ENCODE measurements around the gene LONP1. TPM values are rescaled to one million over a fixed set of nuclear protein-coding genes. Genes with fewer than 3 reads are reported as not detected.

The LONP1 gene
- total RNA-seq, 1 experiment from 2014 or later, result 65.1 TPM

GRCh38 chr19:5679289-5680083 lies 40.5 kb downstream of the LONP1 start:
- no peak for DNase-seq (ENCODE audit: low read depth)

GRCh38 chr19:5678071-5678718 lies 41.8 kb downstream of the LONP1 start:
- no peak for DNase-seq (ENCODE audit: low read depth)

DNA sequence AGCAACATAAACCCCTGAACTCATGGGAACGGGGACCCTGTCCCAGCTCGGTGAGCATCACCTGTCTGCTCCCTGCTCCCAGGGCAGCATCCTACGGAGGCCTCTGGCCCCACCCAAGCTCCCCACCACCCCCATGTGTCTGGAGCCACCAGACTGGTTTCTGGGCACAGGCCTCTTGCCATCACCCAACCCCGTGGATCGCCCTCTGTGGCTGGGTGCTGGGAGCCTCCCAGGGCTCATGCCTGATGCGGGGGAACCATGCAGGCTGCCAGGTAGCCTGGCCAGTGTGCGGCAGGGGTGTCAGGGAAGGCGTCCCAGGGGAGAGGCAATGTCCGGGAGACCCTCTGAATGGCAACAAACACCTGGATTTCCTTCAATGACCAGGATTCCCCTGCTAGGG lies 42.4 kb downstream of the LONP1 start:
- DNase-seq (ENCODE audit: low read depth), result no peak

DNA sequence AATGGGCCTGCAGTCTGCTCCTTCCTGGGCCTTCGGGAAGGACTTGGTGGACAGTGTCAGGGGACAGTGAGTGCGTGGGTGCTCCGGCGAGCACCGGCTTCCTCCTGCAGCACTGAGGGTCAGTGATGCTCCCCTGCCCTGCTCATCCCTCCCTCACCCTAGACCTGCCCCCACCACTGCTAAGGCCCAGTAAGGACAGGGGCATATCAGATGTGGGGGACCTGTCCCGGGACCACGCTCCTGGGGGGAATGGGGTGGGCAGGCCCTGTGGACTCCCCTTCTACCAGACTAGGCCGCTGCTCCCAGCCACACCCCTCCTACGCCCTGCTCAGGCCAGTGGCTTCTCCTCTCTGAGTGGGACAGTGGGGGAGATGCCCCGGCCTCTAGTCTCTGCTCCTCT lies 42.8 kb downstream of the LONP1 start:
- no peak for DNase-seq (ENCODE audit: low read depth)

DNA sequence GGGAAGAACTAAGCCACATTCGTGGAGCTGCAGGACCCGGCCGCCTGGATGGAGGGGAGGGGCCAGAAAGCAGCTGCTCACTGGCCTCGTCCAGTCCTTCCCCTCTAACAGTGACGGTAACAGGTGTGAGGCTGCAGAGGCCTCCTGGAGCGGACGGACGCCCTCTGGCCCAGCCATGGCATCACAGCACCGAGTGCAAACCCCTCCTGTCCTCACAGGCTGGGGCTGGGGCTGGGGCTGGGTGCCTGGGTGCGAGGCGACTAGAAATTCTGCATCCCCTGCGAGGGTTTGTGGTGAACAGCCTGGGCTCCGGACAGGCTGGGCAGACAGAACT lies 43.2 kb downstream of the LONP1 start:
- no peak for DNase-seq (ENCODE audit: low read depth)

GRCh38 chr19:5676105-5676771 lies 43.7 kb downstream of the LONP1 start:
- no peak for DNase-seq (ENCODE audit: low read depth)

DNA sequence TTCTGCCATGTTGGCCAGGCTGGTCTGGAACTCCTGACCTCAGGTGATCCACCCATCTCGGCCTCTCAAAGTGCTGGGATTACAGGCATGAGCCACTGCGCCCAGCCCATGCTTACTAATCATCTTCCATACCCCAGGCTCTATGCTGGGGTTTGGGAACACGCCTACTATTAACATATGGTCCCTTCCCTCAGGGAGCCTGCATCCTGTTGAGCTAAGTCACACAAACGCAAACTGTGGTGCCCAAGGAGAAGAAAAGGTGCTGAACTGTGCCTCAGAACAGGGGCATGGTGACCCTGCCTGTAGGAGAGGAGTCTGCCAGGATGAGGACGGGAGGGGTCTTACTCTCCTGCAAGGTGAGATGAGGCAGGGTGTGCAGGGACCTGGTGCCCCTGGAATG lies 45.2 kb downstream of the LONP1 start:
- DNase-seq (ENCODE audit: low read depth), result no peak

DNA sequence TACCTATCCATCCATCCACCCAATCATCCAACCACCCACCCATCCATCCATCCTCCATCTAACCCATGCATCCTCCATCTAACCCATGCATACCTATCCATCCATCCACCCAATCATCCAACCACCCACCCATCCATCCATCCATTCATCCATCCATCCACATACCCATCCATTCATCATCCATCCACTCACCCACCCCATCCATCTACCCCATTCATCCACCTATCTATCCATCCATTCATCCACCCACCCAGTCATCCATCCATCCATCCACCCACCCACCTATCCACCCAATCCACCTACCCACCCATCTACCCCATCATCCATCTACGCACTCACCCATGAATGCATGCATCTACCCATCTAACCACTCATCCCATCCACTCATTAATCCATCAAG lies 46.2 kb downstream of the LONP1 start:
- no peak for DNase-seq (ENCODE audit: low read depth)

DNA sequence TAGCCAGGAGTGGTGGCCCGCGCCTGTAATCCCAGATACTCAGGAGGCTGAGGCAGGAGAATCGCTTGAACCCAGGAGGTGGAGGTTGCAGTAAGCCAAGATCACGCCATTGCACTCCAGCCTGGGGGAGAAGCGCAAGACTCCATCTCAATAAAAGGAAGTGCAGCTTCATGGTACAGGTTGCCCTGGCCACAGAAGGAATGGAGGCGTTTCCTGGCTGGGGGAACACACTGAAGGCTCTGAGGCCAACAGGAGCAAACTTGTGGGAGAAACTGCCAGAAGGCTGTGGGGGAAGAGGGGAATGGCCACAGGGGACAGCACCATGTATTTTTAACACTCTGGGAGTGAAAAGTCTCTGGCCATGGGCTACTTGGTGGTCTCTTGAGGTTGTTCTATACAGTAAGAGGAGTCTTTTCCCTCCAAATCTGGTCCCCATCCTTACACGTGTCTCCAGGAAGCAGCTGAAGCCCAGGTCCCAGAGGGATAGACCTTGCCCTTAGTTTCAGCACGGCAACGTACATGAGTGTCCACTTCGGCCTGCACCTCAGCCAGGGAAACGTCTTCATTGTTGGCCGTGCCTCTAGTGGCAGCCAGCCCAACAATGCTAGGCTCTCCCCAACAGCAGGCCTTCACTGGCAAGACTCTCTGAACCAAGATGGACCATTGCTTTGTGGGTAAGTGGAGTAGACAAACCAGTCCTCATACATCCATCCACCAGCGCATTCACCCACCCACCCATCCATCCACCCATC lies 47.1 kb downstream of the LONP1 start:
- DNase-seq (ENCODE audit: low read depth), result no peak

DNA sequence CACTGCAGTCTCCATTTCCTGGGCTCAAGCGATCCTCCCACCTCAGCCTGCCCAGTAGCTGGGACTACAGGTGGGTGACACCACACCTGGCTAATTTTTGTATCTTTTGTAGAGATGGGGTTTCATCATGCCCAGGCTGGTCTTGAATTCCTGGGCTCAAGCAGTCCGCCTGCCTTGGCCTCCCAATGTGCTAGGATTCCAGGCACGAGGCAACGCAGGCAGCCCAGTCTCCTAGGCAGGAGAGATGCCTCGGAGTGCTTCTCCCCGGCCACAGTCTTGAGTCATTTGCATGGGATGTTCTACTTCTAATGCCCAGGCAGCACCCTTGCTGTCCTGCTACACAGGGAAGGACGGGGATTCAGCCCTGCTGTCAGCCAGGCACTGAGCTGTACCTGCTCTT lies 48.3 kb downstream of the LONP1 start:
- no peak for DNase-seq (ENCODE audit: low read depth)

DNA sequence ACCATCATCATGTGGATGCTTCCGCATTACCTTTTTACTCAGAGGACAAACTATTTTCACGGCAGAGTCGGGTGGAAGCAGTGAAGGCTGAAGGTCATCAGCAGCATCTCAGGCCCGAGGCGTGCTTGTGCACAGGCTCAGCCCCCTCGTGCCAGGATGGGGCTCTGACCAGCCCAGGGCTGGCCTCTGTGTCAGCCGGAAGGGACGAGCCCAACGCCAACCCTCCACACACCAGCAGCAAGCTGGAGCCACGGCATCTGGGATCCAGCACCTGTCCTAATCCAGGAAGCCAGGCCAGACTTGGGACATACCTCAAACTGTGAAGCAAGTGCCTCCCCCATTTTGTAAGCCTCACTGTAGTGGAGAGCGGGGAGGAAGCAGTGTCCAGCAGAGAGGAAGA lies 50.7 kb downstream of the LONP1 start:
- DNase-seq (ENCODE audit: low read depth), result no peak

DNA sequence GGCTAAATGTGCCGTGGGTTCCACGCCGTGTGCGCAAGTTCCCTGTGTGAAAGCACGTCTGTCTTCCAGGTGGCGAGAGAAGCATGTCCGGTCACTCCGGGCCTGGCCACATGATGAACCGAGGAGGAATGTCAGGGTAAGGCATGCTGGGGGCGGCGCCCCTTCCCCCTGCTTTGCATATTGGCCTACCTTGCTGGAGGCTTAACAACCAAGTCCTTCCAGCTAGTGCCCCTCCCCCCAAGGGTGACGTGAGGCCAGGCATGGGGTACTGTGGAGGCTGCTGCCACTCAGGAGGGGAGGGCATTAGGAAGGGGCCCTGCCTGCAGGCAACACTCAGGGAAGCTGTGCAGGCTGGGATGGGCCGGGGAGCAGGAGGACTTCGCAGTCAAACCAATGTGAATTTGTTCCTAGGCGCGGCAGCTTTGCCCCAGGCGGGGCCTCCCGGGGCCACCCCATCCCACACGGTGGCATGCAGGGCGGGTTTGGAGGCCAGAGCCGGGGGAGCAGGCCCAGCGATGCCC lies 52.1 kb downstream of the LONP1 start:
- DNase-seq (ENCODE audit: low read depth), result no peak

GRCh38 chr19:5666921-5667610 lies 52.9 kb downstream of the LONP1 start:
- DNase-seq (ENCODE audit: low read depth), result no peak

DNA sequence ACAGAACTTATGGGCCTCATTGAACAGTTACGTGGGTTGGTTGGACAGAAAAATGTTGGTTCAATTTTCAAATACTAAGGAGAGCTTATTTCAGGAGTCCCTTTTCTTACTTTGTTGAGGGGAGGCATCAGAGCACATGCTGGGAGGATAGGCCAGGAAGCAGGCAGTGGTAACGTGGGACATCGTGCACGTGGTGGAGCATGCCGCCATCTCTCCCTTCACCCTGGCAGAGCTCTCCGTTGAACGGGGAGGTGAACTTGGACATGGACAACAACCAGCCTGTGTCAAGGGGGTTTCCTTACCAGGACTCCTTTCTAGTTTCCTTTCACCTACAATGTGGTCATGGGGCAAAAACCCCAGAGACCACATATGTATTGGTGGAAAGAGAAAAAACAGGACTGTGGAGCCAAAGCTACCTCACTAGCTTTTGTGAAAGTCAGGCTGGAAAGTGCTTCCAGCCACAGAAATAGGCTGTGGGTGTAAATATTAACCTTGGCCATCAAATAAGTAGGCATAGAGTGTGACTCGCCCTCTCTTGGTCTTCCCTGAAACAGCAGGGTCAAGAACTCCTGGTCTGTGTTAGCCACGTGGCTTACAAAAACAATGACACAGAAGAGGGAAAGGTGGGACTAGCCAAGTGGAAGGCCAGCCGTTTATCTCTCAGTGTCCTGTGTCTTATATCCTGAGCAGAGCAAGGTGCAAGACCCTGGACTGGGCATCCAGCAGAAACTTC lies 54.0 kb downstream of the LONP1 start:
- DNase-seq (ENCODE audit: low read depth), result peak; percentile 38

GRCh38 chr19:5664515-5664914 lies 55.4 kb downstream of the LONP1 start:
- no peak for DNase-seq (ENCODE audit: low read depth)

GRCh38 chr19:5663904-5664303 lies 56.0 kb downstream of the LONP1 start:
- no peak for DNase-seq (ENCODE audit: low read depth)

GRCh38 chr19:5661483-5661882 lies 58.5 kb downstream of the LONP1 start:
- no peak for DNase-seq (ENCODE audit: low read depth)

GRCh38 chr19:5655412-5655811 lies 64.5 kb downstream of the LONP1 start:
- DNase-seq (ENCODE audit: low read depth), result no peak

GRCh38 chr19:5654931-5655330 lies 65.0 kb downstream of the LONP1 start:
- DNase-seq (ENCODE audit: low read depth), result no peak

GRCh38 chr19:5652261-5652660 lies 67.7 kb downstream of the LONP1 start:
- DNase-seq (ENCODE audit: low read depth), result no peak

- DNase-seq (ENCODE audit: low read depth), result no peak
These were observed 68.6 kb downstream of the LONP1 start for GRCh38 chr19:5651361-5651760.
